ENCODE data around the gene GAK. TPM values are rescaled to one million over a fixed set of nuclear protein-coding genes. Genes with fewer than 3 reads are reported as not detected.

Gene GAK
- total and polyA plus RNA-seq, 2 of the 13 experiments (the other 11 are each of a cell fraction or from before 2014, with no cell fraction given), result 17.5 to 44.3 TPM

DNA sequence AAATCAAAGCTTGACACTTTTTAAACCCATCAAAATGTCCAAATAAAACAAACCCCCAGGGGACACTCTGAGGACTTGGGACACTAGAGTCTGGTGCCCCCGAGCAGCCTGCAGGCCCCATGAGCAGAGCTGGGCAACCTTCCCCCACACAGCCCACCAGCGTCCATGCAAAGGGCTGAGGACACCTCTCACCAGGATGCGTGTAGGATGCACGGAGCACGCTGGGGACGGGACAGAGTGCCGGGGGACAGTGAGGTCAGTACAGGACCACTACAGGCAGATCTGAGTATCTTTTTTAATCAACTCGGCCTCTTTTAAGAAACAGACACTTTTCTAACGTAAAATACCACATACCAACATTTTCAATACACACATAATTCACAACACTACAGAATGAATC is 6.9 kb downstream of the GAK start:
- TF ChIP-seq KDM4B (CRISPR knock-in tag; IDR thresholded peaks at IDR 0.05) (no peak), MXD3 (CRISPR knock-in tag; IDR thresholded peaks at IDR 0.05) (no peak), ZNF737 (CRISPR knock-in tag; IDR thresholded peaks at IDR 0.05; ENCODE audit: borderline replicate concordance) (no peak), HOXD1 (CRISPR knock-in tag; IDR thresholded peaks at IDR 0.05) (no peak), KLF6 (CRISPR knock-in tag; IDR thresholded peaks at IDR 0.05) (no peak), PAX8 (CRISPR knock-in tag; IDR thresholded peaks at IDR 0.05; ENCODE audit: borderline replicate concordance) (no peak), PHF8 (CRISPR knock-in tag; IDR thresholded peaks at IDR 0.05) (no peak), ZNF547 (CRISPR knock-in tag; IDR thresholded peaks at IDR 0.05) (no peak), HOXA3 (CRISPR knock-in tag; IDR thresholded peaks at IDR 0.05) (no peak), NONO (IDR thresholded peaks at IDR 0.05) (no peak), NONO (CRISPR knock-in tag; conservative IDR thresholded peaks at IDR 0.05) (no peak), NBN (conservative IDR thresholded peaks at IDR 0.05) (no peak), NR0B2 (CRISPR knock-in tag; IDR thresholded peaks at IDR 0.05) (no peak), ZBTB20 (CRISPR knock-in tag; IDR thresholded peaks at IDR 0.05; ENCODE audit: borderline replicate concordance, low read depth) (no peak), ARNT (IDR thresholded peaks at IDR 0.05) (no peak), AFF4 (CRISPR knock-in tag; IDR thresholded peaks at IDR 0.05) (no peak), ZNF12 (CRISPR knock-in tag; IDR thresholded peaks at IDR 0.05) (no peak)
- TF ChIP-seq, protein P1, sequence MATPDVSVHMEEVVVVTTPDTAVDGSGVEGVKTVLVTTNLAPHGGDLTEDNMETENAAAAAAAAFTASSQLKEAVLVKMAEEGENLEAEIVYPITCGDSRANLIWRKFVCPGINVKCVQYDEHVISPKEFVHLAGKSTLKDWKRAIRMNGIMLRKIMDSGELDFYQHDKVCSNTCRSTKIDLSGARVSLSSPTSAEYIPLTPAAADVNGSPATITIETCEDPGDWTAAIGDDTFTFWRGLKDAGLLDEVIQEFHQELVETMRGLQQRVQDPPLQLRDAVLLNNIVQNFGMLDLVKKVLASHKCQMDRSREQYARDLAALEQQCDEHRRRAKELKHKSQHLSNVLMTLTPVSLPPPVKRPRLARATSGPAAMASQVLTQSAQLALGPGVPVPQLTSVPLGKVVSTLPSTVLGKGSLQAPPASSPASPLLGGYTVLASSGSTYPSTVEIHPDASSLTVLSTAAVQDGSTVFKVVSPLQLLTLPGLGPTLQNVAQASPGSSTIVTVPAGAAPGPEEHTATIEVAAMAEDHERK (CRISPR knock-in tag; IDR thresholded peaks at IDR 0.05; ENCODE audit: low read depth), result no peak
- TF ChIP-seq, protein P2, sequence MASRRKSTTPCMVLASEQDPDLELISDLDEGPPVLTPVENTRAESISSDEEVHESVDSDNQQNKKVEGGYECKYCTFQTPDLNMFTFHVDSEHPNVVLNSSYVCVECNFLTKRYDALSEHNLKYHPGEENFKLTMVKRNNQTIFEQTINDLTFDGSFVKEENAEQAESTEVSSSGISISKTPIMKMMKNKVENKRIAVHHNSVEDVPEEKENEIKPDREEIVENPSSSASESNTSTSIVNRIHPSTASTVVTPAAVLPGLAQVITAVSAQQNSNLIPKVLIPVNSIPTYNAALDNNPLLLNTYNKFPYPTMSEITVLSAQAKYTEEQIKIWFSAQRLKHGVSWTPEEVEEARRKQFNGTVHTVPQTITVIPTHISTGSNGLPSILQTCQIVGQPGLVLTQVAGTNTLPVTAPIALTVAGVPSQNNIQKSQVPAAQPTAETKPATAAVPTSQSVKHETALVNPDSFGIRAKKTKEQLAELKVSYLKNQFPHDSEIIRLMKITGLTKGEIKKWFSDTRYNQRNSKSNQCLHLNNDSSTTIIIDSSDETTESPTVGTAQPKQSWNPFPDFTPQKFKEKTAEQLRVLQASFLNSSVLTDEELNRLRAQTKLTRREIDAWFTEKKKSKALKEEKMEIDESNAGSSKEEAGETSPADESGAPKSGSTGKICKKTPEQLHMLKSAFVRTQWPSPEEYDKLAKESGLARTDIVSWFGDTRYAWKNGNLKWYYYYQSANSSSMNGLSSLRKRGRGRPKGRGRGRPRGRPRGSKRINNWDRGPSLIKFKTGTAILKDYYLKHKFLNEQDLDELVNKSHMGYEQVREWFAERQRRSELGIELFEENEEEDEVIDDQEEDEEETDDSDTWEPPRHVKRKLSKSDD (CRISPR knock-in tag; IDR thresholded peaks at IDR 0.05; ENCODE audit: low read depth), result no peak
- ChIA-PET POLR2A (no interaction called here), CTCF (ENCODE audit: low intra/inter-chr PET ratio, low total read pairs) (no interaction called here)
- intact Hi-C loops (cut with micrococcal nuclease; ENCODE audit: unreplicated experiment), result no loop called here
- Histone ChIP-seq H3K4me2 (ENCODE audit: low read depth, low read length) (no peak overlapping the region), H3K9me3 (ENCODE audit: low read length) (no peaks in the 10 kb centered on the region), H3K4me3 (replicated peaks in 1 of 3; ENCODE audit: insufficient read depth in 1 of 3, low read depth in 2 of 3, low read length in 3 of 3) (no peak overlapping the region), H3K4me1 (ENCODE audit: insufficient read depth, low read length) (peaks cover 21% of the 10 kb centered on the region), H3K36me3 (replicated peaks in 1 of 2; ENCODE audit: control insufficient read depth in 1 of 2, insufficient read depth in 2 of 2, low read length in 2 of 2) (peaks cover 0 to 13% of the 10 kb centered on the region in 2 experiments; a peak in 2 of 5 replicates), H3K9ac (ENCODE audit: insufficient read depth, low read depth, low read length) (no peak overlapping the region), H2AFZ (ENCODE audit: low read length) (no peak overlapping the region), H4K20me1 (ENCODE audit: insufficient read depth, low read length) (peaks cover 21% of the 10 kb centered on the region), H3K79me2 (ENCODE audit: insufficient read depth, low read length) (peaks cover 71% of the 10 kb centered on the region), H3K27me3 (ENCODE audit: control insufficient read depth in 1 of 2, insufficient read depth in 2 of 2, low read length in 2 of 2) (no peaks in the 10 kb centered on the region), H3K27ac (ENCODE audit: extremely low read length, insufficient read depth, low read length) (no peak overlapping the region)
- DNase-seq (ENCODE audit: low spot score) (no peak), FAIRE-seq (no peak), ATAC-seq (no peak)
- no TSS peak for BruUV-seq (replicated peaks)
- 100% methylated on average over 6 of the region's 9 CpGs for WGBS (ENCODE audit: low lambda C conversion rate)
- in situ Hi-C loops (cut with HindIII; ENCODE audit: extremely low pct_ligation_motif_present, low pct_unique_long_range_greater_than_20kb), result no loop called here
